Large intestine (tissue), 3 donors: ENCODE data around the gene TP53I11. TPM values are rescaled to one million over a fixed set of nuclear protein-coding genes. Genes with fewer than 3 reads are reported as not detected.

Source experiments
- DNase-seq, 2 donors: peaks; one replicate each; pipeline versions ENCODE4 v3.0.0 to v3.0.0-alpha.2; 2013
- H3K27ac ChIP-seq: one replicate; pipeline ENCODE4 v1.5.1; 2013; ENCODE audit warnings: low read length
- H3K27me3 ChIP-seq: 2 replicates; pipeline ENCODE4 v1.6.1; 2013; ENCODE audit warnings: low read length; ENCODE audit not compliant: control insufficient read depth, insufficient read depth
- H3K36me3 ChIP-seq: 2 replicates; pipeline ENCODE4 v1.6.1; 2013; ENCODE audit warnings: low read length; ENCODE audit not compliant: control insufficient read depth, insufficient read depth
- H3K4me1 ChIP-seq: one replicate; pipeline ENCODE4 v1.6.1; 2013; ENCODE audit warnings: low read length; ENCODE audit not compliant: control insufficient read depth, insufficient read depth
- H3K4me3 ChIP-seq: one replicate; pipeline ENCODE4 v1.5.1; 2013; ENCODE audit warnings: low read length
- H3K9me3 ChIP-seq: one replicate; pipeline ENCODE4 v1.6.1; 2013; ENCODE audit warnings: mild to moderate bottlenecking, low read depth, low read length, moderate library complexity; ENCODE audit not compliant: control insufficient read depth
- WGBS: methylation state at CpG from one replicate; pipeline ENCODE4 v1.1.5; 2013; ENCODE audit warnings: low lambda C conversion rate; ENCODE audit not compliant: insufficient coverage; 5-methylcytosine and 5-hydroxymethylcytosine counted together
- polyA plus RNA-seq: library from polyadenylated mRNA; unstranded; fragments of 120-200 nt; gene quantifications from one replicate; pipeline ENCODE4 v1.2.1, GENCODE V29; 2013

TP53I11 gene
- polyA plus RNA-seq, 1 donor: 59.4 TPM

DNA sequence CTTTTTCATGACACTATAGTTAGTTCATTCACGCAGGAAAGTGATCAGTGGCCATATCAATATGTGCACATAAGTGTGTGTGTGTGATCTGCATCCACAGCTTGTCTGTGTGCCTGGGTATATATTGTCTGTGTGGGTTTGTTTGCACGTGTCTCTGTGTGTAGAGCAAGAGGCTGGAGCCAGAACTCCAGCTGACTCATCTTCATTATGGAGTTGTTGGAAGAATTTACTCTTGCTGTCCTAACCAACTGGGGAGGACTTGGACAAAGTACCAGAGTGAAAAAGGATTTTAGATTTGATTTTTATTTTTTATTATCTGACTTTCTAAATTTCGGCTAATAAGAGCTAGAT, 63.9 kb downstream of the TP53I11 start:
- H3K27me3 ChIP-seq: no peaks in the 10 kb centered on the region
- peak overlapping the region; percentile 0 for H3K27ac ChIP-seq
- no peak overlapping the region for H3K4me3 ChIP-seq
- peak in 1 of 2 donors; percentile 37 for DNase-seq
- WGBS: no CpG with 5 or more reads among the region's 3 CpGs
- peaks cover 54% of the 10 kb centered on the region for H3K4me1 ChIP-seq
- no peaks in the 10 kb centered on the region for H3K9me3 ChIP-seq
- H3K36me3 ChIP-seq: no peaks in the 10 kb centered on the region

DNA sequence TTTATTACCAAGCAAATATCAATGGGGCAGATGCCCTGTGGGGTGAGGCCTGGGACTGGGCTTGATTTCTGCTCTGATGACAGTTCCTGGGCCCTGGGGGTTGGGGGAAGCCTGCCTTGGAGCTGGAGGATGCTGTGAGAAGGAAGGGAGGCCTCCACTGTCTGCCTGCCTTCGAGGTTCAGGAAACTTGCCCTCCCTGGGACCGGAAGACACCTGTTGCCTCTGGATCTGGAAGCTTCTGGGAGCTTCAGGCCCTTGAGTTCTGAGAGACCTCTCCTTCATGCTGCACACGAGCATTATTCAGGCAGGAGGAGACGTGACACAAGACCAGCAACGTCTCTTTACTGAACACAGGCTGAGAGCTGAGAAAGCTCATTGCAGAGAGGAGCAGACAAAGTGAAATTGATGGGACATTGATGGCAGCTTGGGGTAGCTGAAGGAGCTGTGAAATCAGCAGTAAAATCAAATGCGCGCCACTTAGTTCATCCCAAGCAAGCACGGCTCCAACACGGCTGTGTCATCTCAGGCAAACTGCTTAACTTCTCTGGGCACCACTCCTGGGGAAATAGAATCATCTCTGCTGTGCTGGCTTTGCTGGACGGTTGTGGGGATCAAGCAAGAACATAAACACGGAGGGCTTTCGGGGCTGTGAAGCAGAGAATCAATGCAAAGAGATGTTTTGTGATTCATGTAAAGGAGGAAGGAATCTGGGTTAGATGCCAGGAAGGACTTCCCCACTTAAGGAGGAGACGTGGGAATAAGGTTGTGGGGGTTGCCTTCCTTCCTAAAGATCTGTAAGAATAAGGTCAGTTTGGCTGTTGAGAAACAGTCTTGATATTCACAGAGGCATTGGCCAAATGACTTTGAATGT, 64.5 kb downstream of the TP53I11 start:
- no peak overlapping the region for H3K4me3 ChIP-seq
- peaks cover 54% of the 10 kb centered on the region for H3K4me1 ChIP-seq
- H3K27ac ChIP-seq: peak overlapping the region; percentile 77
- DNase-seq: no peak
- H3K36me3 ChIP-seq: no peaks in the 10 kb centered on the region
- no peaks in the 10 kb centered on the region for H3K27me3 ChIP-seq
- WGBS: no CpG with 5 or more reads among the region's 13 CpGs
- H3K9me3 ChIP-seq: no peaks in the 10 kb centered on the region

DNA sequence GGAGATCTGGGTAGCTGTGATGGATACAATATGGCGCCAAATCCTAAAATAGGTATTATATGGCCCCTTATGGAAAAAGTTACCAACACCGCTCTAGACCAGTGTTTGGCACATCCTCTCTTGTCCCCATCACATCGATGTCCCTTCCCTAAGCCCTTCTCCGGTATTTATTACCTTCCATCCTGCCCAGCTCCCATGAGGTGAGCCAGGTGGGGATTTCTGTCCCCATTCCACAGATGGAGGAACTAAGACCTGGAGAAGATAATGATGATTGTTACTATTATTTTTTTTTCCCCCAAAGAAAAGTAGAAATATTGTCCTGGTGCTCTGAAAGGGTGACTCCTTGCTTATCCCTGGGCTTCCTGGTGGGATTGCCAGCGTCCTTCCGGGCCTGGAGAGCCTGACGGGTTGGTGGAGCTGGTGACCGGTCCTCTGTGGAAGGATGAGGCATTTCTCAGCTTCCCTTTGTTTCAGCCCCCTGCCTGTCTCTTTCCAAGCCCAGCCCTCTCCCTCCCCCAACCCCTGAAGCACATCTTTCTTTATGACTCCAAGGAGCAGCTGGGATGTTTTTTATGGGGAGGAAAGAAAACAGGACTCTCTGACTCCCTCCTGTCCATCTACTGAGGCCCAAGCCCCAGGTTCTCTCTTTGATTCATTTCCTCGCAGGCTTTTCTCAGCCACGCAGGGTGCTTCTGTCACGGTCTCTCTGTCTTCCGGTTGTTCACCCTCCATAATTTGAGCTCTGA, 65.4 kb downstream of the TP53I11 start:
- Histone ChIP-seq H3K4me1 (peaks cover 54% of the 10 kb centered on the region), H3K9me3 (no peaks in the 10 kb centered on the region), H3K27ac (peak overlapping the region; percentile 77), H3K4me3 (no peak overlapping the region), H3K36me3 (no peaks in the 10 kb centered on the region), H3K27me3 (no peaks in the 10 kb centered on the region)
- no CpG with 5 or more reads among the region's 12 CpGs for WGBS
- peak in 1 of 2 donors; percentile 53 for DNase-seq

DNA sequence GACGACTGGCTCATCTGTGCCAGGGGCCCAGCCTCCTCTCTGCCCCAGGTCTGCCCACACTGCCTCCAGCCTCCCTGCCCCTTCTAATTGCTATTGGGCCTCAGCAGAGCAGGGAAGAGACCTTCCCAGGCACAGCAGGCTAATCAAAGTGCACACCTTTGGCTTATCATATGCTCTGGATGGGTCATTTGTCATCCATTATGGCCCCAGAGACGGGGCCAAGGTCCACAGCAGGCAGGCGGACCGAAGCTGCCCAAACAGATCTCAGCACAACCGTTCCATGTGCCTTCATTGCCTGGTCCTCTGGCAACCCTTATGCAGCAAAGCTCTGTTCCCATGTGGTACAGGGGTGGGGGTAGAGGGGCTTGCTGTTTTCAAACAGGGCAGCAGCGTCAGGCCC, 66.6 kb downstream of the TP53I11 start:
- Histone ChIP-seq H3K36me3 (no peaks in the 10 kb centered on the region), H3K4me1 (peaks cover 54% of the 10 kb centered on the region), H3K4me3 (no peak overlapping the region), H3K9me3 (no peaks in the 10 kb centered on the region), H3K27me3 (no peaks in the 10 kb centered on the region), H3K27ac (peak overlapping the region; percentile 77)
- no CpG with 5 or more reads among the region's 6 CpGs for WGBS
- peak; percentile 87 to 95 for DNase-seq

DNA sequence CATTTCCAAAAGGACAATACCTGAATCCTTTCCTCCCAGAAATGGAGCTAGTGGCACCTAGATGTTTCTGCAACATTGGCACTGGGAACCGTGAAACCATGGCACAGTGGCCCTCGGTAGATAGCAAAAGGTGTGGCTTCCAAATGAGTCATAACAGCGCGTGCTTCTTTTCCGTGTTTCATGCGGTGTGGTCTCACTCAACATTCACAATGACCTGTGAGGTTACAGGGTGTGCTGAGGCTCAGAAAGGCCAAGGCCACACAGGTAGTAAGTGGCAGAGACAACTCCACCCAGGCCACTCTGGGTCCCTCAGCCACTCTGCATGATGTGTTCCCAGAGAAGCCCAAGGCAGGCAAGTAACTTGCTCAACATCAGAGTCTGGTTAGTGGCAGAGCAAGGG, 67.4 kb downstream of the TP53I11 start:
- no peak overlapping the region for H3K4me3 ChIP-seq
- peak; percentile 57 to 86 for DNase-seq
- peaks cover 54% of the 10 kb centered on the region for H3K4me1 ChIP-seq
- no peaks in the 10 kb centered on the region for H3K9me3 ChIP-seq
- no peaks in the 10 kb centered on the region for H3K36me3 ChIP-seq
- H3K27me3 ChIP-seq: no peaks in the 10 kb centered on the region
- peak overlapping the region; percentile 77 for H3K27ac ChIP-seq
- WGBS: no CpG with 5 or more reads among the region's 6 CpGs

Other genes starting within 250 kb of the TP53I11 start
- gene TSPAN18, start 223.9 kb downstream of the TP53I11 start, polyA plus RNA-seq: 59.1 TPM
- gene PRDM11, start 195.8 kb upstream of the TP53I11 start, polyA plus RNA-seq: 23.4 TPM